OCI-LY3 (cell line): Measurements from ENCODE around the gene RGS8.

Experiments used
- H2AFZ ChIP-seq: fragments of 200-600, 300-600 bp; shearing (Covaris generic); 2 replicates; pipeline ENCODE4 v1.6.0; 2014; ENCODE audit warnings: antibody characterized with exemption, low read depth, low read length
- H3K27ac ChIP-seq: fragments of 200-600, 300-600 bp; sonication (generic); 2 replicates; pipeline ENCODE4 v1.5.1; 2014; ENCODE audit warnings: mild to moderate bottlenecking, low read length, moderate library complexity, mixed read lengths
- H3K27me3 ChIP-seq: fragments of 200-600, 300-600 bp; sonication (generic); 2 replicates; pipeline ENCODE4 v1.6.1; 2014; ENCODE audit warnings: low read depth, low read length, mixed read lengths
- H3K36me3 ChIP-seq: fragments of 200-600, 300-600 bp; sonication (generic); replicated peaks from 2 replicates; pipeline ENCODE3; 2014; ENCODE audit warnings: low read depth, low read length, mixed read lengths
- H3K4me1 ChIP-seq: fragments of 300-600, 200-600 bp; sonication (generic); 2 replicates; pipeline ENCODE4 v1.6.1; 2014; ENCODE audit warnings: low read length, mixed read lengths
- H3K4me2 ChIP-seq: fragments of 200-600, 300-600 bp; sonication (generic); 2 replicates; pipeline ENCODE4 v1.6.1; 2014; ENCODE audit warnings: low read length, mixed read lengths
- H3K4me3 ChIP-seq: fragments of 300-600, 200-600 bp; sonication (generic); 2 replicates; pipeline ENCODE4 v1.5.1; 2014; ENCODE audit warnings: antibody characterized with exemption, mild to moderate bottlenecking, low read length, moderate library complexity
- H3K79me2 ChIP-seq: fragments of 300-600, 200-600 bp; shearing (Covaris generic); 2 replicates; pipeline ENCODE4 v1.6.1; 2014; ENCODE audit warnings: mild to moderate bottlenecking, low read length, mixed read lengths
- H3K9ac ChIP-seq: fragments of 300-600, 200-600 bp; shearing (Covaris generic); 2 replicates; pipeline ENCODE4 v1.6.0; 2014; ENCODE audit warnings: mild to moderate bottlenecking, low read length, moderate library complexity
- H3K9me3 ChIP-seq: fragments of 200-600, 300-600 bp; shearing (Covaris generic); 2 replicates; pipeline ENCODE4 v1.6.1; 2014; ENCODE audit warnings: low read length, mixed read lengths; ENCODE audit not compliant: insufficient read depth
- H4K20me1 ChIP-seq: fragments of 200-600, 300-600 bp; sonication (generic); 2 replicates; pipeline ENCODE4 v1.6.1; 2016; ENCODE audit warnings: low read length, mixed read lengths; ENCODE audit not compliant: insufficient read depth
- EZH2phosphoT487 ChIP-seq: fragments of 200-600 bp; shearing (Covaris generic); IDR thresholded peaks from 2 replicates; pipeline ENCODE4 v1.6.1; 2018; ENCODE audit warnings: antibody characterized with exemption, mixed run types, low read depth
- TF ChIP-seq, protein P1 (sequence below): fragments of 200-600, 300-600 bp; sonication (generic); IDR thresholded peaks from 2 replicates; pipeline ENCODE4 v1.5.1; 2014; ENCODE audit warnings: antibody characterized with exemption, low read length, low read depth

Gene RGS8

DNA sequence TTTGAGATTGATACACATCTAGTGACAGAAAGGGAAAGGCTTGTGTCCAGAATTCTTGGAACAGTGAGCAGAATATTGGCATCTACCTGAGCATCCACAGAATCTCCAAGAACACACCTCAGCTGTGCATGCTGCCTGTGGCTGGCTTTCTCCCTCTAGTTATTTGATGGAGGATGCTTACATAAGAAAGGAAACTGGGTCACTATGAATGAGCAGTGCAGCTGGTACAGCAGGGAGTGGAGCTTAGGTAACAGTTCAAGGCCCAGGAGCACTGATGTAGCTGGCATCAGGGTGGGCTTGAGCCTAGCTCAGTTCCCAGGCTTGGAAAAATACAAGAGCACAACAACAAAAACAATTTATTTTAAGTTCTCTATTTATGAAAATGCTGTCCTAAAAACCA is 26.3 kb downstream of the RGS8 start:
- TF ChIP-seq EZH2phosphoT487, result no peak
- TF ChIP-seq, protein P1, sequence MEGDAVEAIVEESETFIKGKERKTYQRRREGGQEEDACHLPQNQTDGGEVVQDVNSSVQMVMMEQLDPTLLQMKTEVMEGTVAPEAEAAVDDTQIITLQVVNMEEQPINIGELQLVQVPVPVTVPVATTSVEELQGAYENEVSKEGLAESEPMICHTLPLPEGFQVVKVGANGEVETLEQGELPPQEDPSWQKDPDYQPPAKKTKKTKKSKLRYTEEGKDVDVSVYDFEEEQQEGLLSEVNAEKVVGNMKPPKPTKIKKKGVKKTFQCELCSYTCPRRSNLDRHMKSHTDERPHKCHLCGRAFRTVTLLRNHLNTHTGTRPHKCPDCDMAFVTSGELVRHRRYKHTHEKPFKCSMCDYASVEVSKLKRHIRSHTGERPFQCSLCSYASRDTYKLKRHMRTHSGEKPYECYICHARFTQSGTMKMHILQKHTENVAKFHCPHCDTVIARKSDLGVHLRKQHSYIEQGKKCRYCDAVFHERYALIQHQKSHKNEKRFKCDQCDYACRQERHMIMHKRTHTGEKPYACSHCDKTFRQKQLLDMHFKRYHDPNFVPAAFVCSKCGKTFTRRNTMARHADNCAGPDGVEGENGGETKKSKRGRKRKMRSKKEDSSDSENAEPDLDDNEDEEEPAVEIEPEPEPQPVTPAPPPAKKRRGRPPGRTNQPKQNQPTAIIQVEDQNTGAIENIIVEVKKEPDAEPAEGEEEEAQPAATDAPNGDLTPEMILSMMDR, result no peak
- no peak overlapping the region for H3K4me3 ChIP-seq
- H3K9ac ChIP-seq, result no peak overlapping the region
- H3K4me1 ChIP-seq, result no peaks in the 10 kb centered on the region
- H3K27me3 ChIP-seq, result peaks cover 42% of the 10 kb centered on the region
- H3K79me2 ChIP-seq, result no peaks in the 10 kb centered on the region
- H3K36me3 ChIP-seq, result no peaks in the 10 kb centered on the region
- no peaks in the 10 kb centered on the region for H4K20me1 ChIP-seq
- H3K4me2 ChIP-seq, result no peak overlapping the region
- no peak overlapping the region for H3K27ac ChIP-seq
- H3K9me3 ChIP-seq, result no peaks in the 10 kb centered on the region
- no peak overlapping the region for H2AFZ ChIP-seq

- no peaks in the 10 kb centered on the region for H4K20me1 ChIP-seq
- TF ChIP-seq EZH2phosphoT487, result no peak
- TF ChIP-seq, protein P1, result no peak
Observed at GRCh38 chr1:182656842-182657397, 27.5 kb downstream of the RGS8 start.

GRCh38 chr1:182653986-182654385 is 30.4 kb downstream of the RGS8 start:
- H3K27ac ChIP-seq, result no peak overlapping the region
- H3K79me2 ChIP-seq, result no peaks in the 10 kb centered on the region

More at GRCh38 chr1:182656842-182657397, 27.5 kb downstream of the RGS8 start:
- Histone ChIP-seq H3K9me3 (no peaks in the 10 kb centered on the region), H3K4me2 (no peak overlapping the region), H3K36me3 (no peaks in the 10 kb centered on the region), H3K4me1 (no peaks in the 10 kb centered on the region), H3K4me3 (no peak overlapping the region), H2AFZ (no peak overlapping the region), H3K27me3 (peaks cover 30% of the 10 kb centered on the region), H3K79me2 (no peaks in the 10 kb centered on the region), H3K9ac (no peak overlapping the region), H3K27ac (no peak overlapping the region)

DNA sequence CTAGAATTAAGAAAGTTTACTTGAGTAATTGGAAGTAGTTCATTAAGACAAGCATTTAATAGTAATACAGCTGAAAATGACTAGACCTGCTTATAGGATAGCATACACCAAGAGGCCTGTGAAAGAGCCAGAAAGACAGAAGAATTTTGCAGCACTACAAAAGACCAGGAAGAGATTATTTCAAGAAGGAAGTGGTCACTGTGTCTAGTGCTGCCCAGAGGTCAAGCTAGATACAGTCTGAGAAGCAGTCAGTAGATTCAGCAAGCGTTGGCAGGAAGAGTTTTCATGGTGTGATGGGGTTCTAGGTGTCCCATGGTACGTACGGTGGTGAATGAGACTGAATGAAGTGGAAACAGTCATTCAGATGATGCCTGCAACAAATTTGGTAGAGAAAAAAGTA is 31.5 kb downstream of the RGS8 start:
- peaks cover 6% of the 10 kb centered on the region; the same call in 1 of the 2 replicates for H3K27me3 ChIP-seq
- no peaks in the 10 kb centered on the region for H3K9me3 ChIP-seq
- H2AFZ ChIP-seq, result no peak overlapping the region
- no peak for TF ChIP-seq EZH2phosphoT487
- TF ChIP-seq, protein P1, result no peak
- H3K36me3 ChIP-seq, result no peaks in the 10 kb centered on the region
- no peak overlapping the region for H3K27ac ChIP-seq
- no peaks in the 10 kb centered on the region for H4K20me1 ChIP-seq
- no peak overlapping the region for H3K9ac ChIP-seq
- peaks cover 21% of the 10 kb centered on the region for H3K4me1 ChIP-seq
- H3K79me2 ChIP-seq, result no peaks in the 10 kb centered on the region
- no peak overlapping the region for H3K4me2 ChIP-seq
- H3K4me3 ChIP-seq, result no peak overlapping the region

More at GRCh38 chr1:182653986-182654385, 30.4 kb downstream of the RGS8 start:
- Histone ChIP-seq H3K27me3 (peaks cover 16% of the 10 kb centered on the region; the same call in 1 of the 2 replicates), H3K4me2 (no peak overlapping the region), H3K36me3 (no peaks in the 10 kb centered on the region), H3K4me3 (no peak overlapping the region), H2AFZ (no peak overlapping the region), H3K4me1 (peaks cover 16% of the 10 kb centered on the region), H3K9me3 (no peaks in the 10 kb centered on the region), H3K9ac (no peak overlapping the region), H4K20me1 (no peaks in the 10 kb centered on the region)
- TF ChIP-seq, protein P1, result no peak
- no peak for TF ChIP-seq EZH2phosphoT487
